ENCODE measurements around the gene MBNL2.

MBNL2 gene

DNA sequence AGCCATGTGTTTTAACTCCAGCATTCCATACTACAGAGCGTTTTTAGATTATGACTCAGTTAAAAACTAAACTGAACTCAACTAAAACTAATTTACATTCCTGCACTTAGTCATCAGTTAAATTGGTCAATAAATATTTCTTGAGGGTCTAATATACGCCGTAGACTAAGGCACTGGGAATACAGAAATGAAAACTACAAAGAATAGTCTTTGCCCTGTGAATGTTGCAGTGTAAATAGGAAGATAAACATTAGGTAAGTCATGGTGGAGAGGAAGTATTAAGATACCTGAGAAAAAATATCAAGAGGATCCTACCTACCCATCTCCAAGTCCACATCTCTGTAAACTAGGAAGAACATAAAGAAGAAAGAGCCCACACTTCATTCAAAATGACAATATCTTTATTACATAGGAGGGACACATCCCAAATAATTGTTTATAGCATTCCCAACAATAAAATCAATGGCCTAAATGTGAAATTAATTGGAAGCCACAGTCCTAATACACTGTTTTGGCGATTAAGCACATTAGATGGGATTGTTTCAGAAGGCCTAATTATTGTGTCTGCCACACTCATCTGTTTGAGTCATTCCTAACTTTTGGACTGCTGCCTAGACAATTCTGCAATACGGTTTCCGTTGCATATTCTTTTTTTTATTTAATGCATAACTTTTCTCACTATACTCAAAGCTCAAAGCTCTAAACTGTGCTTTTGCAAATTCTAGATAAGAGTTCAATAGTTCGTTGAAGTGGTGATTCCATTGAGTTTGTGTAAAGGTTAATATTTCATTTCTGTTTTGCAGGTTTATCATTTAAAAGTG, 52.9 kb downstream of the MBNL2 start:
- Histone ChIP-seq H3K4me1 (ENCODE audit: control insufficient read depth, low read length) (peaks cover 16% of the 10 kb centered on the region), H3F3A (ENCODE audit: control insufficient read depth, insufficient read depth) (no peaks in the 10 kb centered on the region), H3K27me3 (ENCODE audit: control insufficient read depth, low read length) (no peaks in the 10 kb centered on the region), H3K9me3 (ENCODE audit: control insufficient read depth, insufficient read depth, low read length) (no peaks in the 10 kb centered on the region), H3K4me2 (ENCODE audit: low read length) (no peak overlapping the region), H3K36me3 (ENCODE audit: control insufficient read depth, low read length) (peaks cover 18% of the 10 kb centered on the region), H3K9me2 (replicated peaks; ENCODE audit: control insufficient read depth, low read length) (no peaks in the 10 kb centered on the region), H4K20me1 (ENCODE audit: control insufficient read depth, insufficient read depth, low read depth, low read length) (no peaks in the 10 kb centered on the region), H3K4me3 (ENCODE audit: low read length) (no peak overlapping the region), H3K79me2 (ENCODE audit: control insufficient read depth, low read length) (peaks cover 16% of the 10 kb centered on the region), H3K27ac (ENCODE audit: low read depth, low read length) (no peak overlapping the region)
- TF ChIP-seq EZH2phosphoT487 (IDR thresholded peaks at IDR 0.05; ENCODE audit: borderline replicate concordance, low read length) (no peak), CTCF (IDR thresholded peaks at IDR 0.05; ENCODE audit: low read depth, low read length, poor library complexity, severe bottlenecking) (no peak)

DNA sequence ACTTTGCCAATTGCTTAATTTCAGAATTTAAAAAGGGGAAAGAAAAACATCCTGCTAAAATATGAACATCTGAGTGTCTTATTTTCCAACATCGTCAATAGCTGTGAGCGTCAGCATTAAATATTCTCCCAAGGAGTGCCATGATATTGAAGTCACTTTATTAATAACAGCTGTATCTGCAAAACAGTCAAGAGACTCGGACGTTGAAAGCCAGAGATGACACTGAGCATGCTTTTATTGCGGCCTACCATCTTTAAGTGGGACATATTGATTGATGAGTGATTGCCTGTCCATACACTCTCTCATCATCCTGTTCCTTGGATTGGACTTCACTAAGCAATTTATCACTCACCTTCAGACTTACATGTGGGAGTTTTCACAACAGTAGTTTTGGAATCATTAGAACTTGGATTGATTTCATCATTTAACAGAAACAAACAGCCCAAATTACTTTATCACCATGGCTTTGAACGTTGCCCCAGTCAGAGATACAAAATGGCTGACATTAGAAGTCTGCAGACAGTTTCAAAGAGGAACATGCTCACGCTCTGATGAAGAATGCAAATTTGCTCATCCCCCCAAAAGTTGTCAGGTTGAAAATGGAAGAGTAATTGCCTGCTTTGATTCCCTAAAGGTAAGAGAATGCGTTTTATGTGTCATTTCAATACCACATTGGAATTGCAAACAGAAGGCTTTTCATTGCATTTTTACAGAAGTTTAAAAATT, 53.8 kb downstream of the MBNL2 start:
- H3K9me2 ChIP-seq (replicated peaks; ENCODE audit: control insufficient read depth, low read length): no peaks in the 10 kb centered on the region
- H3K4me2 ChIP-seq (ENCODE audit: low read length): peak overlapping the region; percentile 33
- H3K4me3 ChIP-seq (ENCODE audit: low read length): peak overlapping the region; percentile 19
- peaks cover 18% of the 10 kb centered on the region for H3K36me3 ChIP-seq (ENCODE audit: control insufficient read depth, low read length)
- H4K20me1 ChIP-seq (ENCODE audit: control insufficient read depth, insufficient read depth, low read depth, low read length): no peaks in the 10 kb centered on the region
- no peak overlapping the region for H3K27ac ChIP-seq (ENCODE audit: low read depth, low read length)
- TF ChIP-seq CTCF (IDR thresholded peaks at IDR 0.05; ENCODE audit: low read depth, low read length, poor library complexity, severe bottlenecking): no peak
- no peak for TF ChIP-seq EZH2phosphoT487 (IDR thresholded peaks at IDR 0.05; ENCODE audit: borderline replicate concordance, low read length)
- no peaks in the 10 kb centered on the region for H3F3A ChIP-seq (ENCODE audit: control insufficient read depth, insufficient read depth)
- no peaks in the 10 kb centered on the region for H3K9me3 ChIP-seq (ENCODE audit: control insufficient read depth, insufficient read depth, low read length)
- H3K4me1 ChIP-seq (ENCODE audit: control insufficient read depth, low read length): peaks cover 25% of the 10 kb centered on the region
- no peaks in the 10 kb centered on the region for H3K27me3 ChIP-seq (ENCODE audit: control insufficient read depth, low read length)
- H3K79me2 ChIP-seq (ENCODE audit: control insufficient read depth, low read length): peaks cover 25% of the 10 kb centered on the region

- Histone ChIP-seq H3K4me1 (ENCODE audit: control insufficient read depth, low read length) (peaks cover 25% of the 10 kb centered on the region), H3F3A (ENCODE audit: control insufficient read depth, insufficient read depth) (no peaks in the 10 kb centered on the region), H3K27ac (ENCODE audit: low read depth, low read length) (no peak overlapping the region), H3K9me2 (replicated peaks; ENCODE audit: control insufficient read depth, low read length) (no peaks in the 10 kb centered on the region), H3K4me3 (ENCODE audit: low read length) (no peak overlapping the region), H3K36me3 (ENCODE audit: control insufficient read depth, low read length) (peaks cover 18% of the 10 kb centered on the region), H3K27me3 (ENCODE audit: control insufficient read depth, low read length) (no peaks in the 10 kb centered on the region), H4K20me1 (ENCODE audit: control insufficient read depth, insufficient read depth, low read depth, low read length) (no peaks in the 10 kb centered on the region), H3K79me2 (ENCODE audit: control insufficient read depth, low read length) (peaks cover 33% of the 10 kb centered on the region), H3K9me3 (ENCODE audit: control insufficient read depth, insufficient read depth, low read length) (no peaks in the 10 kb centered on the region), H3K4me2 (ENCODE audit: low read length) (no peak overlapping the region)
- no peak for TF ChIP-seq CTCF (IDR thresholded peaks at IDR 0.05; ENCODE audit: low read depth, low read length, poor library complexity, severe bottlenecking)
- no peak for TF ChIP-seq EZH2phosphoT487 (IDR thresholded peaks at IDR 0.05; ENCODE audit: borderline replicate concordance, low read length)
Observed at GRCh38 chr13:97276862-97277269, 54.7 kb downstream of the MBNL2 start.

All from DOHH2 (cell line).